HG02981 (cell line): ENCODE results near the gene MTERF1.

ENCODE experiments used
- ATAC-seq: cut with Tn5 transposase; IDR thresholded peaks from one replicate; pipeline ENCODE4 v1.9.1; 2021; ENCODE audit warnings: mild to moderate bottlenecking, moderate library complexity; ENCODE audit not compliant: unreplicated experiment

MTERF1 gene

DNA sequence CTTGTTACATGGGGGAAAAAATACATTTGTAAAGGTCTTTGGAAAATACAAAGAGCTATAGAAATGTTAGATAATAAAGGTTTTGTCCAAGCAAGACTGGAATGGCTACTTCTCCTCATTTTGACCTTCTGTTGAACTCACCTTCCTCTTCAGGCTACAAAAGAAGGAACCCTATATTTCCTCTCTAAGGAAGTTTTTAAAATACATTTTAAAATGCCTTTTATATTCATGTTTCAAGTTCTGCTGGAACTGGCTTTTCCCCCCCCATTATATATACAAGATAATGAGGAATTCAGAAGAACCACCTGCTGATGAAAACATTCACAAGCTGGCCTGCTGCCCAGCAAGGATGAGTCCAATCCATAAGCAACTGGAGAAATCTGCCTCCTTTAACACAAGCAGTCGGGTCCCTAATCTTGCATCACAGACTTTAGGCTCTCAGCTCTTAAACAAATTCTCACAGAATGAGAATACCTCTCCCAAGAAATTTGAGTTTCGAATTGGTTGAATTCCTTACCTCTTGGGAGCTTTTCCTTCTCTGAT lies 44.6 kb downstream of the MTERF1 start:
- no peak for ATAC-seq

DNA sequence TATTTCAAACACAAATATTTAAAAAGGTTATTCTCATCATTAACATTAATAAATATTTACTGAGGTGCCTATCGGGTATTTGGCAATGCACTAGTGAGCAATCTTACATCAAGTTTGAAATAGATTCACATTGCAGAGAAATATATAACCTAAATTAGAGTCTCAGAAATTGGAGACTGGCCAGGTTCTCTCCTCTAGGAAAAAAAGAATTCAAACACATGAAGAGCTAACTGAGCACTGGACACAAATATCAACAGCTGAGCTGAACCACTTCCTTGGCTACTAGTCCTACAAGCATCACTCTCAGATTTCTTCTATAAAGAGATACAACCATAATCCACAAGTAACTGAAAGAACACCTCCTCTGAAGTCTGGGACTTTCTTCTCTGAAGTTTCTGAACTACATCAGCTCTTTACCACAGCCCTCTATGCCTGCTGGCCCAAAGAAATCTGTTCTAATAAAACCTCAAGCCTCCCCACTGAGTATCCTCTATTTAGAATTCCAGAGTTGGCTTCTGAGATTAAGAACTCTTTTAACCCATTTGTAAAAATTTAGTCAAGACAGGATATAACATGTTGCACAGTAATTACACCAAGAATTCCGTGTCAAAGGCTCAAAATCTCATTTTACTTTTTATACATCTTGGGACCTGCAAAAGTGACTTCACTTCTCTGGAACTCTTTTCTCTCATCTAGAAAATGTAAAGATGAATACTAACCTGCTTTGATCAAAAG lies 45.2 kb downstream of the MTERF1 start:
- ATAC-seq = no peak

DNA sequence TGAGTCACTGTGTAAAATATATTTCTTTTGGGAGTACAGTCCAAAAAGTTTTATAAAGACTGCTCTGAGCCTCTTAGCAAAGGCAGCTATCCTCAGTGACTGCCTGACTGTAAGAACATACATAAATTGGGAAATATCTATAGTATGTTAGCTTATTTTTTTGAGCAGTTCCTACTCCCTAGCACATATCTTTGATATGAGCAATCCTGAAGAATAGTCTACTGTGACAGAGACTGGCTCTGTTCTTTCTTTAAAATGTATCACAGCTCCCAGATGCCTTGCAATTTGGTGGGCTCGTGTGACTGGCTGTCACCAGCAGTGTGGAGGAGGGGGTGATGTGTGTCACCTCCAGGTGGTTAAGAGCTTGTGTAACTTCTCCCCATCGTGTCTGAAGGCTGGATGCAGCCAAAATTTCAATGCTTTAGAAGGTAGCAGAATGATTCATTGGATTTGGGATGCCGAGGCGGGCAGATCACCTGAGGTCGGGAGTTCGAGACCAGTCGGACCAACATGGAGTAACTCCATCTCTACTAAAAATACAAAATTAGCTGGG lies 47.9 kb downstream of the MTERF1 start:
- no peak for ATAC-seq

DNA sequence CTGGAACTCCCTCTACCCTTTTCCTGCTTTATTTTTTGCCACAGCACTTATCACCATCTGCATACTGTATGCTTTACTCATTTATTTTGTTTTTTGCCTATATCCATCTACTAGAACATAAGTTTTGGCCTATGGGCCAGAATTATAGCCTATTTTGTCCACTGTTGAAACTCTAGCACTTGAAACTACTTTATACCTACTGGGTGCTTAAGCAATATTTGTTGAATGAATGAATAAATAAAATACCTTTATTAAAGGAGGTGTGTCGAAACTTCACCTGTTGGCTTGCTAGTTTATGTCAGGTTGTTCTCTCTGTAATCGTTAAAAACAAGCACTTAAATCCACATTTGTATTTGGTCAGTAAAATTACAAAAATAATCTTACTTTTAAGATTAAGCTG lies 53.3 kb downstream of the MTERF1 start:
- ATAC-seq = no peak

DNA sequence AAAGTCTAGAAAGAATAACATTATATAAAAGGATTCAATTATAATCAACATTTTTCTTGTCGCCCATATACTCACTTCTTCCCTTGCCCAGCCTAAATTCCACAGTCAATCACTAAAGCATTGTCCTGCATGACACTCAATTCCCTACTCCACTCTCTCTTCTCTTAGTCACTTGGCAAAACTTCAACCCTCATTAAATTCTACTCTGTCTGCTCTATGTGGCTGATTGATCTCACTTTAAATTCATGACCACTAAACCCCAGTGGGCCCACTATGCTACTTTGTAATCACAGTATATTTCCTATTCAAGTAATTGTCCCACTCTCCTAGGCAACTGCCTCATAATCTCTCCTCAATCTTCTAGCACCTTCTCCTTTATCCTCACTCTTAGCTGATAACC lies 54.1 kb downstream of the MTERF1 start:
- no peak for ATAC-seq

DNA sequence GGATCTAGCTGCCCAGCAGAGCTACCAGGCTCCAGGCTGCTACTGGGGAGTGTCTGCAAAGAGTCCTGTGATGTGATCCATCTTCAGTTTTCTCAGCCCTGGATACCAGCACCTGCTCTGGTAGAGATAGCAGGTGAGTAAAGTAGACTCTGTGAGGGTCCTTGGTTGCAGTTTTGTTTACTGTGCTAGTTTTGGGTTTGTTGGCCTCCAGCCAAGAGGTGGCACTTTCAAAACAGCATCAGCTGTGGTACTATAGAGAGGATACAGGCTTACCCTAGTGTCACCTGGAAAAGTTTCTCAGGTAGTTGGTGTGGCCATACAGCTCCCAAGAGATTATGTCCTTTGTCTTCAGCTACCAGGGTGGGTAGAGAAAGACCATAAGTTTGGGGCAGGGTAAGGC lies 56.3 kb downstream of the MTERF1 start:
- no peak for ATAC-seq
